ENCODE results near the gene NINJ1.

The NINJ1 gene

DNA sequence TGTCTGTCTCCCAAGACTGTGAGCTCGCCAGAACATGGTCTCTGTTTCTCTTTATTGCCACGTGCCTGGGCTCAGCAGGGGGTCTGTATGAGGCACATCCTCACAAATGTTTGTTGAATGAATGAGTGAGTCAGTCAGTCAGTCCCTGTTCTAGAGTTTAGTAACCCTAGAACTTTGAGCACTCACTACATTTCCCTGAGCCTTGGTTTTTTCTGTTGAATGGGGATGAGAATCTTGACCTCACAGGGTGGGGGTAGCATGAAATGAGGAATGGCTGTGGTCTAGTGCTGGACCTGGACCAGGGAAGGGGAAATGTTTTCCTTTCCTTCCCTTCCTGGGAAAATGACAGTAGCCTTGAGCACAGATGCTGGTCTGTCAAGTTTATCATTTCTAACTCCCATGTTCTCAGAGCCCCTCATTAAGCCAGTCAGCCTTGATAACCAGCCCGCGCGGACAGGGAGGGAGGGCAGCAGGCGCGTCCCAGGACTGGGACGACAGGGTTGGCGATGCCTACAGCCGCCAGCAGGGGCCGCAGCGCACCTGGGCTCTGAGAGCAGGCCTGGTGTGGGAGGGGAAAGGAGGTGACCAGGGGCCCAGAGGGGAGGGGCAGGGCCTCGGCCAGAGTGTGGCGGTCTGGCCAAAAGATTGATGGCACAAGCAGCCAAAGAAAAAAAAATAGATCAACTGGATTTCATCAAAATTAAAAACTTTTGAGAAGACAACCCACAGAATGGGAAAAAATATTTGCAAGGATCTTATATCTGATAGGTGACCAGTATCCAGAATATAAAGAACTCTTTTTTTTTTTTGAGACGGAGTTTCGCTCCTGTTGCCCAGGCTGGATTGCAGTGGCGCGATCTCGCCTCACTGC, 25.8 kb upstream of the NINJ1 start:
- peak; percentile 66 to 68 for ATAC-seq

DNA sequence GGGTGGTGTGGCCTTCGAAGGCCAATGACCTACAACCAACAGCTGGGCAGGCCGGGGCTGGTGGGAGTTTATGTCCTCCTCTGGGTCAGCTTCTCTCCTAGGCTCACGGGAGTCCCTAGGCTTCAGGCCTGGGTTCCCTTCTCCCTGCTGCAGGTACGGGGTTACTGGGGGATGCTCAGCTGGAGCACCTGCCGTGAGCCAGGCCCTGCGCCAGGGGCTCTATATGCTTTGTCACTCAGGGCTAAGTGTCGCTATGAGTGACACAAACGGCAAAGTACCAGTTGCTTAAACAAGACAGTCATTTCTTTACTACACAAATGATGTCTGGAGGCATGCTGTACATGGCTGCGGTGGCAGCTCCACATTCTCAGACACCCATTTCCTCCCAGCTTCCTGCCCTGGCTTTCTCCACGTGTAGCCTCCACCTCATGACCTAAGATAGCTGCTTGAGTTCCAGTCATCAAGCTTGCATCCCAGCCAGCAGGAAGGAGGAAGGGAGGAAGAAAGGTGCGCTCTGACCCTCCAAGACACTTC, 22.5 kb upstream of the NINJ1 start:
- ATAC-seq, result peak; percentile 88 to 90

GRCh38 chr9:93155716-93156474, 21.8 kb upstream of the NINJ1 start:
- ATAC-seq, result no peak

GRCh38 chr9:93154293-93154903, 20.3 kb upstream of the NINJ1 start:
- no peak for ATAC-seq

- ATAC-seq, result no peak
Observed at GRCh38 chr9:93151097-93151784, 17.2 kb upstream of the NINJ1 start.

DNA sequence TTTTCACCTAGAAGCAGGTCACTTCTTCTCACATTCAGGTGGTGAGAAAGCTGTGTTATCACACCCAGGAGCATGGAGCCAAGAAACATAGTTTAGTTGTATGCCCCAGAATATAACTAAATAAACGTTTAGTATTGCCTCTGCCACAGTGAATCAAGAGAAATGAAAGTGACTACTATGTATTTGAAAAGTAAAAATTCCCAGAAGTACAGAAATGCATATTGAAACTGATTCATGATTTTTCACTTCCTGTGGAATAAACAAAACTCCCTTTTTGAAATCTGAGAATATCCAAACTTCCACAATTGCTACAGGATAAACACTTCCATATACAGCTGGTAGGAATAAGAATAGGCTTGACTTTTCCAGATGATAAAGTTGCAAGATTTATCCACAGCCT, 15.3 kb upstream of the NINJ1 start:
- peak in 1 of 2 donors; percentile 56 for ATAC-seq

DNA sequence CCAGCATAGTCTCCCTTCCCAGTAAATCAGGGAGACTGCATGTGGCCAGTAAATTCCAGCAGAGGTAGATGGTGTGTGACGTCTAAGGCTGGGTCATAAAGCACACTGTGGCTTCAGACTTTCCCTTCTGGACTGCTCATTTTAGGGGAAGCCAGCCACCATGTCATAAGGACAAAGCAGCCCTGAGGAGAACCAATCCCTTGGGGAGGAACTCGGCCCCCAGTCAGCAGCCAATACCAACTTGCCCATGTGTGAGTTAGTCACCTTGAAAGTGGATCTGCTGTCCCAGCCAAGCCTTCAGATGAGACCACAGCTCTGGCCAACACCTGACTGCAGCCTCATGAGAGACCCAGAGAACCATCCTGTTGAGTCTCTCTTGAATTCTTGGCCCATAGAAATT, 14.7 kb upstream of the NINJ1 start:
- peak in 1 of 2 donors; percentile 2 for ATAC-seq

DNA sequence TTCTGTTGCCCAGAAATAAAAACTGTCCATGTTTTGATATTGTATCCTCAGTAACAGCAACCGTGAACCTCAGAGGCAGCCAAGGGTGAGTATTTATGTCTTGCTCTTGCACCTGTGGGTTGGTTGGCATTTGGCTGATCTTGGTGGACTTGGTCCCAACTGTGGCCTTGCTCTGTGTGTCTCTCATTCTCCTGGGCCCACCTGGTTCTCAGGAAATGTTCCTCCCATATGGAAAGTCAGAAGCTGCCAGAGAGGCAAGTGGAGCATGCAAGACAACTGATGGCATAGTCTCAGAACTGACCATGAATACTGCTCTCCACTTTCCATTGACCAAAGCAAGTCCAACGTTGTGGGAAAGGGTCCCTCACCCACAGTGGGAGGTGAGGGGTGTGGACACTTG, 13.6 kb upstream of the NINJ1 start:
- ATAC-seq, result no peak

GRCh38 chr9:93146696-93147095, 12.6 kb upstream of the NINJ1 start:
- peak; percentile 67 to 77 for ATAC-seq

DNA sequence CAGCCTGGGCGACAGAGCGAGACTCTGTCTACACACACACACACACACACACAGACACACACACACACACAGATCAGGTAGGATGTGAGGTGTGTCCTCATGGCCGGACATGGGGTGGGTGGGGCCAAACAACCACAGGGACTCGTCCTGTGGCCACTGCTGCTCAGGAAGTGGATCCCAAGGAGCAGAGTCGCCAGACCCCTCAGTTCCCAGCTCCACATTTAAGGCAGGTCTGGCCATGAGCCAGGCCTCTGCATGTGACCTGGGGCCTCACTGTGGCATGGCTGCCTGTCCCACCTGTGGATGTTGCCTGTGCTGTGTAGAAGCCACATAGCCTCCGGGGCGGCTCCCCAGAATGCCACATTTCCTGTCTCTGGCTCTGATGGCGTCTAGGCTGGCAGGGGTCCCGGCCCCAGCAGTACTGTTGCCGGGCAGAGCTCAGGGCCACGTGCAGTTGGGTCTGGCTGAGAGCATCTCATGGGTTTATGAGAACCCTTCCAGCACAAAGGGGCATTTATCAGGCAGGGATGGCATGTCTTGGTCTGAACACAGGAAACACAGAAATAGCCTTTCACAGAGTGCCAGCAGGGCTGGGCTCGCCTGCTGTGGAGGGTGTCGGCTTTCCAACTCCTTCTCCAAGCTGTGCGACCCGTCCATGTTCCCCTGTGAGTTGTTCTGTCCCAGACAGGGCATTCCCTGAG, 9.9 kb upstream of the NINJ1 start:
- ATAC-seq, result peak in 1 of 2 donors; percentile 44

DNA sequence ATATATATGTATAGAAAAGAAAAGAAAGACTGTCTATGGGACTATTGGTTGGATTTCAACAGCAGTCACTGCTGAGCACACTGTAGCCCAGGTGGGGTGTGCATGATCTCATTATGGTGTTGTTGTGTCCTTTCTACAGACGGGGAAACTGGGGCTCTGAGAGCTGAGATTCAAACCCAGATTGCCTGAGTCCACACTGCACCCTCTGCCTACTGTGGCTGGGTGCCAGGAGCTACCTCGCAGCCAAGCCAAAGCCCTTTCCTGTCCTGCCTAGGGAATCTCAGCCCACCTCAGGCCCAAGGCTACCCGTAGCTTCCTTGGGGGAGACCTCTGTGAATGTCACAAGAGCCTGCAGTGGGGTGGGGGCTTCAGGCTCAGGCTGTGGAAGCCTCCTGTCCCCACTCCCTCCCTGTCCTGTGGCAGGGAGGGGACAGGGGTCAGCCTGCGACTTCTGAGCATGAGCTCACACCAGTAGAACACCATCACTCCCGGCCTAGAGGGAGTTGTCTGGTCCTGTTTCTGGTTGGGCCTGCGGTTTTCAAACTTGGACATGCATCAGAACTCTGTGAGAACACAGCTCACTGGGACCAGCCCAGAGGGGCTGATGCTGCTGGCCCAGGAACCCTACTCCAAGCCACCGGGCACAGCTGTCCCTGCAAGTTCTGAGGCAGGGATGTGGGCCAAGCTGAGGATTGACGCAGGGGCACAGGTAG, 7.9 kb upstream of the NINJ1 start:
- no peak for ATAC-seq

- no peak for ATAC-seq
Observed at GRCh38 chr9:93139365-93140182, 5.5 kb upstream of the NINJ1 start.

DNA sequence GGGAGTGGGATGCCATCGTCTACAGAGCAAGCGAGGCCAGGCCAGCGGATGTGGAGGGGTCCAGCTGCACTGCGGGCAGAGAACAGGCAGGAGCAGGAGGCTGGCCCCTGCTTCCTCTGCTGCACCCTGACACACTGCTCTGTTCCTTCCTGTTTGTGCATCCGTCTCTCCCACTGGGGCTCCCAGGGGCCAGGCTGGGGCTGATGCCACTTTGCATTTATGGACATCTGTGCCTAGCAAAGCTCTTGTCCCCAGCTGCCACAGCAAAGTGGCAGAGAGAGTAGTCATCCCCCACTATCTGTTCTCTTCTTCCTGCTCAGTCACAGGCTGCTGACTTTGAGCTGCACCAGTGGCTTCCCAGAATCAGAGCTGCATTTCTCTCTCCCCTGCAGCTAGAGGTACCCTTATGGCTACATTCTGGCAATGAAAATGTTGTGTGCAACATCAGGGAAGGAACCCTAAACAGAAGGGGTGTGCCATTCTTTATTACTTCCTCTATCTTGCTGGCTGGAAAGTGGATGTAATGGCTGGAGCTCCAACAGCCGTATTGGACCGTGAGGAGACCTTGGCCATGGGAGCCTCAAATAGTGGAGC, 4.2 kb upstream of the NINJ1 start:
- no peak for ATAC-seq

DNA sequence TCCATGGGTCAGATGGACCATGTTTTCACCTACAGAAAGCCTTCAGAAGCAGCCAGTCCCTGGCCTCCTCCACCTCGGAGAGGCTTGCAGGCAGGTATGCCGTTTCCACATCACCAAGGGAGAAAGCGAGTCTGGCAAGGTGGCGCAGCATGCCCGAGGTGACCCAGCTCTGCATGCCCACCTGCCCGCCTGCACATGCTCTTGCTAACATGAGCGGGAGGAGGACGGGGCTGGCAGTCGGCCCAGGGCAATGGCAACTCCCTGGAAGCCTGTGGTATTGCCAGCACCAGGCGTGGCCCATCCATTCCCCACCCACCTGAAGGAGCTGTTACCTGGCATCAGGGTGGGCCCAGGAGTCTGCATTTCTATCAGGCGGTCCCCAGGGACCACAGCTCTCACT, 3.3 kb upstream of the NINJ1 start:
- ATAC-seq, result no peak

- no peak for ATAC-seq
Observed at GRCh38 chr9:93136011-93136440, 2.0 kb upstream of the NINJ1 start.

DNA sequence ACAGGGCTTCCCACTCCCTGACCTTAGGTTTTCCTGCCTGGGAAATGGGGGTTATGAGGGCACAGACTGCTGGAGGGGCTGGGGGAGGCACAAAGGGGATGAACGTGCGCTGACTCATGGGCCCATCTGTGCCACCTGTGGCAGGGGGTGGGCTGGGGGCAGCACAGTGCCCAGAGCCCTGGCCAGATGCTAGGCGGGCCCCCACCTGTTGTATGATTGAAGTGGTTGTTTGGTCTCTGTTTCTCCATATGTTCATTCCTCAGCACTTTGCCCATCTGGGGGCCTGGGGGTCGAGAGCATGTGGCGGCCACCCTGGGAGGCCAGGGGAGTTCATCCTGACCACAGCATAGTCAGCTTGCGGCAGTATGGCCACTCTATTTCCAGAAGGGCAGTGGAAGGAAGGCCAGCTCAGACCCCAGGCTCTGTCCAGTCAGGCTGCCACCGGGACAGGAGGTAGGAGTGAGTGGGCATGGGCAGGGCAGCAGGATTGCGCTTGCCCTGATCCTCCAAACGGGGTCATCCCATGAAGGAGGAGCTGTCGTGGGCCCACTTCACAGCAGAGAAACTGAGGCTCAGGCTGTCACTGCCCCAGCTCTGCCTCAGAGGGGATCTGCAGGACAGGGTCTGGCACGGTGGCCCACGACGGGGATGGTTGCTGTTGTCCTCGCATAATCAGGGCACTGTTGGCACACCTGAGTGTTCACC, 841 bp upstream of the NINJ1 start:
- no peak for ATAC-seq

- ATAC-seq, result no peak
Observed at GRCh38 chr9:93133681-93134014, 403 bp downstream of the NINJ1 start.

GRCh38 chr9:93132946-93133680, 938 bp downstream of the NINJ1 start:
- ATAC-seq, result peak; percentile 28 to 34
